GM21367 (cell line): Measurements from ENCODE around the gene ITGA1.
"Not testable (repeated sequence)": the region's sequence is repeated elsewhere in the genome, so short reads cannot be mapped to it uniquely, and the experiment has no call there.

Experiments
- ATAC-seq: cut with Tn5 transposase; IDR thresholded peaks from one replicate; pipeline ENCODE4 v1.9.1; 2021; ENCODE audit not compliant: unreplicated experiment

Gene ITGA1

DNA sequence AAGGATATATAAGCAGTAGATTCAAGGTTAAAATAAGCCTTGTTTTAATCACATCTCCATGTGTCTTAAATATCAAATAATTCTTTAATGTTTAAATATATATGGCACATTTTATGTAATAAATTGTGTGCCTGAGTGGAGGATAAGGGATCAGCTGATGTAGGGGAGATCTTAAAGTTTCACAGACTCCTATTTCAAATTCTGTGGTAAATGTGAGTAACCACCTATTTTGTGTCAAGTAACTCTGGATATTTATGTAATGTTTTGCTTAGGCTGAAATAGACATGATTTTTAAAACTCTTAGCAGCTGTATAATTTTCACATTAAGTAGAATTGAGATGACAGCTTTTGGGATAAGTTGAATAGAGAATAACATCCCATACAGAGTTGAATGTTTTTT is 160.1 kb downstream of the ITGA1 start:
- no peak for ATAC-seq

DNA sequence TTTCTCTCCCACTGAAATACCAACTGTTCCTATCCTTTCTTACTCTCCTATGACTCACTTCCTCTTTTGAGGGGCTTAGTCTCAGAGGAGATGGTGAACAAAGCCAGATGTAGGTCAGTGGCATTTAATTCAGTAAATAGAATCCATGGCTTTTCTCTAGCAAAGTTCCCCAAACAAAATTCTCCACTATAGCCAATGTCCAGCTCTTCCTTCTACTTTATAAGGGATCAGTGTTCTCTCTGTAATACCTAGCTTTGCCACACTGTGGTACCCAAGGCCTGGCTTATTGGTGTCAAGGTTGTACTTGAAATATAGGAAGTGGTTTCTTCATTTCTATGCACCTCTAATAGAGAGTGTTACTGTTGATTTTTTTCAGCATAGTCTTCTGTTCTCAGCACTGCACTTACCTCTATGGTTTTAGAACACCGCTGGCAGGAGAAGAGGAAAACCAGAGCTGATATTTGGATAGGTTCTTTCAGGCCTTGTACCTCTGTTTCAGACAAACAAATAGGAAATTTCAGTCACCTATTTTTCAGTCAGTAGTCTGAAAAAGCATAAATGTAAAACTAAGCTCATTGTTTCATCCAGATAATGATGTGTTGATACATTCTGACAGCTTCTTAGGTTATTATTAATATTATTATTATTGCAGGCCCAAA is 160.8 kb downstream of the ITGA1 start:
- peak; percentile 99 for ATAC-seq

DNA sequence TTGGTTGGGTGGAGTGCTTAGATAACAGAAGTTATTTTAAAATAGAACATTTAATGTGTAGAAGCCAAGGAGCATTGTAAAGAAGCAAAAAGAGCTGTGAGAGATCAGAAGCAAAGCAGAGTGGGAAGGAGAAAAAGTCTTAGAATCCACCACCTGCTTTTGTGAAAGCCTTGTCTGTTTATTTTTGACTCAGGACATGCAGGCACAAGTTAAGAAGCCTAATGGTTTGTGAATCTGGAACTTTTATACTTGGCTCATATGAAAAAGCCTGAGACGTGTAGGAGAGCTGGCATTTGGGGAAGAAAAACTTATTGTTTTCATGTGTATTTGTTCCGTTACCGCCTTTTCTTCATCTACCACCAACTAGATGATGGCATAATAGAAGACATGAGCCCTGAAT is 163.0 kb downstream of the ITGA1 start:
- no peak for ATAC-seq

DNA sequence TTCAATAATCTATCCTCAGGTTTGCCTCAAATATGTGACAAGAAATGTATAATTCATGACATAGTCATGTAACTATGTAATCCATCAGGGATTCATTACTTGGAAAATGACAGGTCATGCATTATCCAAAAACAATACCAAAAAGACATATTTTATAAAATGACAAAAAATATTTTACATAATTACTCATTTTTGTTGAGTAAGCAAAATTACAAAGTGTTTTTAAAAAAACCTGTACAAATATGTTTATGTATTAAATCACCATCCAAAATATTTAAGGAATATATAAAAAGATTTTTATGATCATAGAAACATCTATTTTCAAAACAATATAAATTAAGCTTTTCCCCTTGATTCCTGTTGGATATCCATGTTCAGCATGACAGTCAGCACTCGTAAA is 164.8 kb downstream of the ITGA1 start:
- no peak for ATAC-seq

DNA sequence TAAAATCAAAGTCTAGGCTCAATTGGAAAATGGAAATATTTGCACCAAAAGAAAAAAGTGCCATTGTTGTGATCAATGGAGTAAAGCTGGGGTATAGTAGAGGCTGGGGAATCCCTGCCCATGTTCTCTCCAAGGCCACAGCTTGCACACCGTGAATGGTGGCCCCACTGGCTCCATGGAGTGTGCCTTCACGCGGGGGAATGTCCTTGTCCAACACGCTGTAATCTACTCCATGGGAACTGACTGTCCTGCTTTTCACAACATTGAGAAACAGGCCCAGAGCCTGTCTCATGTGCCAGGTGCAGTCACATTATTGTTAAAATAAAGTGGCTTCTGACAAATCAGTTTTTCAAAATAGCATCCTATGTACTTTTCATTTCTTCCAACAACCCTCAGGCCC is 168.3 kb downstream of the ITGA1 start:
- no peak for ATAC-seq

DNA sequence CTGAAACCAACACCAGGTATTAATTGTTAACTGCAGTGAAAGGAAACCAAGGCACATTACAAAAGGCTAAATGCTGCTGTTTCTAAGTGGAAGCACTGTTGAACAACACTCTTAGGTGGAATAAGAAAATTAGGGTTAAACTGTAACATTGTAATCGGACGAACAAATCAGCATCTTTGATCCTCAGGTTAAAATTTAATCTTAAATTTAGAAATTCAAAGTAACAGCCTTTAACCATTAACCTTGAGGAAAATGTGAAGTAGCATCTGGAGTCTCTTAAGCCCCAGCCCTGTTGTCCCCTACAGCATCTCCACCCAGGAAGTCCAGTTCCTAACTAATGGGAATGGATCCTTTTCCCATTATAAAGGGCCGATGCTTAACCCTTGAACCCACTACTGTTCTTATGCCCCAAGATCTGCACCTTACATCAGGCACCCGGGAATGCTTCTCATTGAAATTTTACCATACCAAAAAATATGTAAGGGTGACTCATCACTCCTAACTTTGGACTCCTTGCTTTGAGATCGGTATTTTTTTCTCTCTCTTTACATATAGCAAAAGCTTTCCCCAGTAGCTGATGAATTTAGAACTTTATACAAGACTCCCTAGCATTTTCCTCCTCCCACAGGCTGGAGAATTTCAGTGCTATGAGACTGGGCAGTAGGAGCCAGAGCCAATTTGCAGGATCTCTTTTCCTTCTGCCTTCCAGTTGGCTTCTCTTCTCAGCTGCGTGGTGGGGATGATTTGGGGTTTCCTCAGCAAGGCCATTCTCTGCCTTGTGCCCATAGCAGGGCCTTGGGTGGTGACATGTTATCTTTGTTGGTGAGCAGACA is 169.4 kb downstream of the ITGA1 start:
- no peak for ATAC-seq

DNA sequence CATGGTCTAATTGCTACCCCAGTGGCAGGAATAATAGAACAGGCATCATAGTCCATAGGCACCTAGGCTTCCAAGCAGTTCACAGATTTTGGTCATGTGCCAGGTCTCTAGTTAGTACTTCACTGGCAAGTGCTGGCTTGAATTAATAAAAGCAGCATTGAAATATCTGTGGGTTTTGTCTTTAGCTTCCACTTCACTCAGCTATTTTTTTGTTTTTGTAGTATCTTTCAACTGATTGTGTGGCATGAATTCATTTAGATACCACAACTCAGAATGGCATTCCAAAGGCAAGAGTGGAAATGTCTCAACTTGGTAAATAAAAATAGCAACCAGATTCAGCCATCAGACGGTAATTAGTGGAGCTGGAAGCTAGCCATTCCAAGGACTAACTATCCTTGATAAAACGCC is 173.6 kb downstream of the ITGA1 start:
- no peak for ATAC-seq

DNA sequence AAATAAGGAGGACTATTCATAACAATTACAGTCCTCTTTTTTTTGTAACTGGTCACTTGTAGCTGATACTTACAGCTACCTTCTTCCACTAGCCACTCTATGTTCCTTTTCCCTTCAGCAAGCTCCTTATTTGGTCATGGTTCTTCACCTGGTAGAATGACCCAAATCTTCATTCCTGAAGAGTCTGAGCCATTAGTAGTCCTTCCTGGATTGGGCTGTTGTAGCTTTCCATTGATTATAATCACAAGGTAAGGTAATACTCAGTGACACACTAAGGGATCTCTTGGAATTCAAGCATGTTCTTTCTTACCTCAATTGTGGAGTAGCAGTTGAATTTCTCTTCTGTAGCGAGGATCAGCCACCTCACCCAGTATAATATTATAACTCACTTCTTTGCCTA is 175.9 kb downstream of the ITGA1 start:
- no peak for ATAC-seq

DNA sequence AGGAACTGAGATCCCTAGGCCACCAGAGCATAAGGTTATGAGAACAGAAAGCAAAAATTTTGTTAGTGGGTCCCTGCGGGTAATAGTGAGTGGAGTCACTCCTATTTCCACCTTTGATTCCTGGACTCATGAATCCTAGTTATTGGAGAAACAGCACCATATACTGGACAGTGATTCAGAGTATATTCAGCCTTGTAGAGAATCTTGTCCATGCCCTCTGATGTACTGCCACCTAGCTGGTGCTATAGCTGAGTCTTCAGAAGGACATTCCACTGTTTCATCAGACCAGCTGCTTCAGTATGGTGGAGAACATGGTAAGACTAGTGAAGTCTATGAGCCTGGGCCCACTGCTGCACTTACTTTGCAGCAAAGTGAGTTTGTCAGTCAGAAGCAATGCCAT is 176.4 kb downstream of the ITGA1 start:
- ATAC-seq = no peak

DNA sequence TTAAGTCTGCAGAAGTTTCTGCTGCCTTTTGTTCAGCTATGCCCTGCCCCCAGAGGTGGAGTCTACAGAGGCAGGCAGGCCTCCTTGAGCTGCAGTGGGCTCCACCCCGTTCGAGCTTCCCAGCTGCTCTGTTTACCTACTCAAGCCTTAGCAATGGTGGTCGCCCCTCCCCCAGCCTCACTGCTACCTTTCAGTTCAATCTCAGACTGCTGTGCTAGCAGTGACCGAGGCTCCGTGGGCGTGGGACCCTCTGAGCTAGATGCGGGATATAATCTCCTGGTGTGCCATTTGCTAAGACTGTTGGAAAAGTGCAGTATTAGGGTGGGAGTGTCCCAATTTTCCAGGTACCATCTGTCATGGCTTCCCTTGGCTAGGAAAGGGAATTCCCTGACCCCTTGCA is 188.4 kb downstream of the ITGA1 start:
- not testable (repeated sequence) for ATAC-seq

DNA sequence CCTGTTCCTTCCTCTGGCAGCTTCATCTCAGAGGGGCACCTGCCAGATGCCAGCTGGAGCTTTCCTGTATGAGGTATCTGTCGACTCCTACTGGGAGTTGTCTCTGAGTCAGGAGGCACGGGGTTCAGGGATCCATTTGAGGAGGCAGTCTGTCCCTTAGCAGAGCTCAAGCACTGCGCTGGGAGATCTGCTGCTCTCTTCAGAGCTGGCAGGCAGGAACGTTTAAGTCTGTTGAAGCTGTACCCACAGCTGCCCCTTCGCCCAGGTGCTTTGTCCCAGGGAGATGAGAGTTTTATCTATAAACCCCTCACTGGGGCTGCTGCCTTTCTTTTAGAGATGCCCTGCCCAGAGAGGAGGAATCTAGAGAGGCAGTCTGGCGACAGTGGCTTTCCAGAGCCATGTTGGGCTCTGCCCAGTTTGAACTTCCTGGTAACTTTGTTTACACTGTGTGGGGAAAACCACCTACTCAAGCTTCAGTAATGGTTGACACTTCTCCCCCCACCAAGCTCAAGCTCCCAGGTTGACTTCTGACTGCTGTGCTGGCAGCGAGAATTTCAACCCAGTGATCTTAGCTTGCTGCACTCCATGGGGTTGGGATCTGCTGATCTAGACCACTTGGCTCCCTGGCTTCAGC is 189.7 kb downstream of the ITGA1 start:
- ATAC-seq = no peak

DNA sequence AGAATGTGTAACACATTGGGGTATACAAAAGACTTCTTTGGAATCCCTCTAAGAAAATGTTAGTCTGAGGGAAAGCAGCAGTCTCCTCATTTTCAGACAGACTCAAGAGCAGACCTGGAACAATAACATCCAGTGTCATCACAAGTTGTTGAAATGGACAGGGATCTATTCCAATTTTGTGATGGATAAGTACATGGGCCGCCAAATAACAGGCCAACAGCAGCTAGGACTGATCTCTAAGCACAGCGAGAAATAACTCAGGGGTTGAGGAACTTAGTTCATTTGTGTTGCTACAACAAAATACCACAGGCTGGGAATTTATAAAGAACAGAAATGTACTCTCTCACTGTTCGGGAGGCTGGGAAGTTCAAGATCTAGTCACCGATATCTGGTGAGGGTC is 193.8 kb downstream of the ITGA1 start:
- ATAC-seq = no peak

DNA sequence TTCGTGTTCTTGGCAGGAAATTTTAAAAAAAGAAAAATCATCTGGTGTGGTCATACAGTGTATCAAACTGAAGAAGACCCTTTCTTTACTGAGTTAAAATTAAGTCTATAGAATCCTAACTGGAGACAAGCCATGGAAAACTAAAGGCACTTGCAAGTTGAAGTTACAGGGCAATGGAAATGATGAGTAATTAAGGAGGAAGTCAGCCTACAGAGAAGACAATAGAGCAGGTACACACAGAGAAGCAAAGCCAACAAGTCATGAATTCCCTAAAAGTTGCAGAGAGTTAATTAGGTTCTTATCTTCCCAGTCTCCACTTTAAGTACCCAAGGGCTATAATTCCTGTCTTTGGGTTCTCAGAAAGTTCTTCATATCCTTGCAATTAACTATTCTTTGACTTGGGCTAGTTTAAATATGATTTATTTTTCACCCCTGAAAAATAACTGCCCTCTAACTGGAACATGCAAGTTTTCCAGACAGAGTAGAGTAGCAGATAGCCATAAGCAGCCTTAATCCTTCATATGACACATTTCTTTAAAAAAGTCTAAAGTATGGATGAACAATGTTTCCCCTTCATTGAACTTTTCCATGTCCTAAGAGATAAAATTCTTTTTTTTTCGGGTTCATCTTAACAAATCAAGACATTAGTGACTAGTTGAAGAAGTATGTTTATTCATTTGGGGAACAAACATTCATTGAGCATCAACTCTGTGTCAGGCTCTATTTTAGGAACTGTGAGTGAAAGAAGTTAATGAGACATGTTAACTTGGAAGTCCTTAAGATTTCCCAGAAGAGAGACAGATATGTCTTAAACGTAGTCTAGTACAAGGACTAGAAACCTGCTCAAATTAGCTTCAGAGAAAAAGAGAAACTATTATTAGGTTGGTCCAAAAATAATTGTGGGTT is 196.3 kb downstream of the ITGA1 start:
- ATAC-seq = no peak

DNA sequence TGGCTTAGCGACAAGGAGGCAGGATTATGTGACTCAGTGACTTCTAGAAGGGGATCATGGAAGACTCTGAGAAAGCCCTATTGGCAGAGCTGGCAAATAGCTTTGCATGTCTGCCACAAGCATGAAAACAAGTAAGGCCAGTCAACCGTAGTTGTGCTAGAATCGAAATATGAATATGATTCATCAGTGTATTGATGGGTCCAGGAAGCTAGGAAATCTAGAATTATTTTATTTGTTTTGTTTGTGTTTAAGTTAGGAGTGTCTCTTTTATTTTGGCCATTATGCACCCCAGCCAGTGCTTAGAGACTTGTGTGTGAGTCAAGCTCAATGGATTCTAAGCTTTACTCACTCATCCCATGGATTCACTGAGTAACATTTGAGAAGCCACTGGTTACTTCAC is 197.6 kb downstream of the ITGA1 start:
- no peak for ATAC-seq

DNA sequence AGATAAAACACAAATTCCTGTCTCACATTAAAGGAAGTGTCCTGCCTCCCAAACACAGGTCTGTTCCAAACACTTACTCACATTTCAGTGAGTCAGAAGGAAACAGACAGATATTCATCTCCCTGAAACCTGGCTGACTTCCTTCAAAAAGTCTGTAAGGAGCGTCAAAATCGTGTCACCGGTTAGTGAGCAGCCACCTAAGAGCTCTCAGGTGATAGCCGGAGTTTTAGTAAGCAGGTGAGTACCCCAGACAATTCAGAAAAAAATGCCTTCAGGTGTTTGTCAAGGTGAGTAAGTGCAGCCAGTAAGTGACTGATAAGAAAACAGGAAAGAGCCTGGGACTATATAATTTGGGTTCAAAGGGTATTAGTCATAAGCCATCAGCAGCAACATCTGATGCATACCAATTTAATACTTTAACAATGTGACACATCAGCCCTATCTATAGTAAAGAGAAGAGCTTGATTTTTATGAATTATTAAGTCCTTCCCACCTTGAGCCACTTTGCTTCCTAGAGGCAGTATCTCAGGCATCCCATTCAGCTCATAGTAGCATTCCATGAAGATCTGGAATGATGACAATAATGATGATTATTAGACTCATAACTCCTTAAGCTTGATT is 200.1 kb downstream of the ITGA1 start:
- ATAC-seq = no peak

DNA sequence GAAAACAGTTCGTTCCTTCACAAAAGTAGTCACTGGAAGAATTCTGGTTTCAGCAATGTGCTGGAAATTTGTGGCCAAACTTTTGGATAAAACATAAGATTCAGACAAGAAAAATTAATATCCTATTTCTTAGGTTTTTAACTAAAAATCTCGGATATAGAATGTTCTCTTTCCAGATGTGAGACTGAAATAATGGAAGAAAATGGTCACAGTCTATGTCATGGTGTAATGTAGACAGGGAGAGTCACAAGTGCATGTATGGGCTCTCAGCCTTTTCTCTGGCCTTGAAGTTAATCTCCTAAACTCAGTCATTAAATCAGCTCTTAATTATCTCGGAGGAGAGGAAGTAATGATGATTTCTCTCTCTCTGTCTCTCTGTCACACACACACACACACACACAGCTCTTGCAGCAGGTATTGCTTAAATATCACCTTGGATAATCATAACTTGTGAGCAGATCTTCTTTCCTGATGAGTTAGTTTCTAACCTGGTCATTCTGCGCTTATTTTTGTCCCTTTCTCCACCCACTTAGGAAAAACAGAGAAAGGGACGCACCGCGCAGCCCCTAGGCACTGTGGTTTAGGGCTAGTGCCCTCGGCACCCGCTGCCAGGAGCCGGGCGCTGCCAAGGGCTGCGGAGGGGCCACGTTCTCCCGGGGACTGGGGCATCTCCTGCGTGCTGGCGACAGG is 200.8 kb downstream of the ITGA1 start:
- no peak for ATAC-seq

DNA sequence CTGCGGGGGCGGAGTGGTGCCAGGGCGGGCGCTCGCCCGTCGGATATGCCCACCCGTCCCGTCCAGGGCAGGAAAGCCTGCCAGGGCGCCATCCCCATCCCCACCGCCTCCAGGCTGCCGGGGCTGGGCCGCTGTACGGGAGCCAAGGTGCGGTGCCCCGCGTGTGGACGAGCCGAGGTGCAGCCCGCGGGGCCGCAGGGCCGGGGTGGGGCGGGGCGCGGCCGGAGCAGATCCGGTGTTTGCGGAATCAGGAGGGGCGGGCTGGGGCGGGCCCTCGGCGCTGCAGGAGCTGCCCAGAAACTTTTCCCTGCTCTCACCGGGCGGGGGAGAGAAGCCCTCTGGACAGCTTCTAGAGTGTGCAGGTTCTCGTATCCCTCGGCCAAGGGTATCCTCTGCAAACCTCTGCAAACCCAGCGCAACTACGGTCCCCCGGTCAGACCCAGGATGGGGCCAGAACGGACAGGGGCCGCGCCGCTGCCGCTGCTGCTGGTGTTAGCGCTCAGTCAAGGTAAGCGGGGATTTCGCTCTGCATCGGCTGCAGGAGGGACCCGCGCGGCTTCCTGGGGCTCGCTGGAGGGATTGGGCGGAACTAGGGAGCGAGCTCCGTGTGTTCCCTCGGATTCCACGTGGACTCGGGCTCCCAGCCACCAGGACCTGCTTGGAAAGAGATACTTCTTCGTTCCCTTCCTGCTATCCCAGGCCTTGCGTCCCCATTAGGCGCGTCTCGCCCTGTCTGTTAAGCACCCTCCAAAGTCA is 201.5 kb downstream of the ITGA1 start, which contains the start of gene ITGA2:
ITGA2 (plus strand) TSS at position 328 of the 756 bp plus-strand sequence; CDS start at position 445, 117 bp downstream.
- peak; percentile 42 for ATAC-seq

DNA sequence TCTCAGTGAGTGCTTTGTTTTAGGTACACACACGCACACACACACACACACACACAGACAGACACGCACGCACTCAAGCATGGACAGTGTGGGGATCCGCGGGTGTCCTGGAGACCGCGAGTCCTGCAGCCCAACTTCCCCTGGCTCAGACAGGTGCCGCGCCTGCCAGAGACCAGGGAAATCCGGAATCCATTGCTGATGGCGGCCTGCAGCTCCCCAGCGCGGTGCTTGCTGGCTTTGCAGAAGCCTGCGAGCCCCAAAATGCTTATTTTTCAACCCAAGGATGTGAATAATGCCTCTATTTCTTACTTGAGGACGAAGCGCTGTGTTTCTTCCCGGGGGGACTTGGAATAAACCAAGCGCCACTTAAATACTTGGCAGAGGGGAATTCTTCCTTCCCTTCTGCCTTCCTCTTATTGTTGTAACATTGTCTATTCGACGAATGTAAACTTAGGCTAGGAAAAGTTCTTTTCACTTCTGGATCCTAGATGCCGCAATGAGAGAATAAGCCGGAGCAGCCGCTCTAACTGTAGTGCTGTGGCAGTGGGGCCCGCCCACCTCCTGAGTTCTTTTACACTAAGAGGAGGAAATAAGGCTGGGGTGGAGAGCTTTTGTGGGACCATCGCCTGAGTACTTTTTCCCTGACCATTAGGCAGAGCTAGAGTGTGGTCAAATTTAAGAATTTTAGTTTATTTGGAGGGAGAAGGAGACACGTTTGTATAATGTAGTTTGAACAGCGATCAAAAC is 202.2 kb downstream of the ITGA1 start:
- ATAC-seq = no peak

DNA sequence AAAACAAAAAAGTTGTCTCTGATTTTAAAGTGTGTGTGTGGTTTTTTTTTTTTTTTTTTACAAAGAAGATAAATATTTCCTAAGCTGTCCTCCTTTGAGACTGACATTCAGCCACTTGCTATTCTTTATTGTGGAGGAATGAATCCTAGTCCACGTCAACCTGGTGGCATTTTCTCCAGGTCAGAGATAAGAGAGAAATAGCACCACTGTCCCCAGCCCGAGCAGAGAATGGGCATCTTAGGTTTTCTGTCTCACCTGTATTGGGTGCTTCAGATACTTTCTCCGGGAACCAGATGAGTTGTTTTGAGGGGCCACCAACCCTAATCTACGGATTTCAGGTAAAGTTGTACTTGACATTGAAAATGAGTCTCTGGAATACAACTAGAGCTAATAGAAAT is 202.8 kb downstream of the ITGA1 start:
- no peak for ATAC-seq
